SK-N-SH treated with all-trans-retinoic acid at 6 μM for 48 hours (cell line): Measurements from ENCODE around the gene FLOT2.

Experiments
- ATAC-seq: fragments of 200-7000 bp; cut with Tn5 transposase; 3 replicates; pipeline ENCODE4 v1.9.1; 2020; ENCODE audit warnings: mild to moderate bottlenecking, moderate library complexity
- ARNTL ChIP-seq: fragments of 450-650 bp; formaldehyde crosslinking; IDR thresholded peaks from 2 replicates; pipeline ENCODE4 v1.5.0; 2020; ENCODE audit warnings: low read depth, mild to moderate bottlenecking, moderate library complexity, borderline replicate concordance
- BACH2 ChIP-seq: fragments of 250-450 bp; sonication (Bioruptor Pico); IDR thresholded peaks from 2 replicates; pipeline ENCODE4 v1.9.0; 2021; ENCODE audit warnings: mild to moderate bottlenecking, borderline replicate concordance
- CSDC2 ChIP-seq: fragments of 250-450 bp; sonication (Bioruptor Pico); IDR thresholded peaks from 2 replicates; pipeline ENCODE4 v1.5.0; 2020; ENCODE audit warnings: mild to moderate bottlenecking, moderate library complexity
- ESRRG ChIP-seq: fragments of 250-450 bp; sonication (Bioruptor Pico); IDR thresholded peaks from 2 replicates; pipeline ENCODE4 v1.6.1; 2021; ENCODE audit warnings: mild to moderate bottlenecking
- ISL1 ChIP-seq: fragments of 250-450 bp; sonication (Bioruptor Pico); IDR thresholded peaks from 2 replicates; pipeline ENCODE4 v2.1.2; 2022; ENCODE audit warnings: mild to moderate bottlenecking, moderate library complexity
- OSR1 ChIP-seq: fragments of 250-450 bp; sonication (Bioruptor Pico); IDR thresholded peaks from 2 replicates; pipeline ENCODE4 v1.8.0; 2022; ENCODE audit warnings: moderate library complexity, mild to moderate bottlenecking, inconsistent platforms
- PPARA ChIP-seq: fragments of 250-450 bp; sonication (Bioruptor Pico); IDR thresholded peaks from 2 replicates; pipeline ENCODE4 v1.5.0; 2020; ENCODE audit warnings: mild to moderate bottlenecking, borderline replicate concordance
- RARB ChIP-seq: fragments of 250-450 bp; sonication (Bioruptor Pico); IDR thresholded peaks from 2 replicates; pipeline ENCODE4 v1.8.0; 2021; ENCODE audit warnings: mild to moderate bottlenecking, moderate library complexity
- SNAI2 ChIP-seq: fragments of 250-450 bp; sonication (Bioruptor Pico); IDR thresholded peaks from 2 replicates; pipeline ENCODE4 v1.5.0; 2020; ENCODE audit warnings: mild to moderate bottlenecking, moderate library complexity
- TCF4 ChIP-seq: fragments of 250-450 bp; sonication (Bioruptor Pico); IDR thresholded peaks from 2 replicates; pipeline ENCODE4 v1.8.0; 2021; ENCODE audit warnings: mild to moderate bottlenecking, moderate library complexity, borderline replicate concordance
- TOX ChIP-seq: fragments of 250-450 bp; sonication (Bioruptor Pico); IDR thresholded peaks from 2 replicates; pipeline ENCODE4 v1.8.0; 2021; ENCODE audit warnings: mild to moderate bottlenecking, moderate library complexity, borderline replicate concordance
- ZC3H10 ChIP-seq: fragments of 250-450 bp; sonication (Bioruptor Pico); IDR thresholded peaks from 2 replicates; pipeline ENCODE4 v1.5.1; 2021; ENCODE audit warnings: mild to moderate bottlenecking, moderate library complexity
- ZFP3 ChIP-seq: fragments of 250-450 bp; sonication (Bioruptor Pico); IDR thresholded peaks from 2 replicates; pipeline ENCODE4 v1.5.0; 2020; ENCODE audit warnings: mild to moderate bottlenecking, moderate library complexity
- ZFP30 ChIP-seq: fragments of 450-650 bp; formaldehyde crosslinking; IDR thresholded peaks from 2 replicates; pipeline ENCODE4 v1.5.0; 2022; ENCODE audit warnings: mild to moderate bottlenecking, moderate library complexity
- ZNF565 ChIP-seq: fragments of 450-650 bp; formaldehyde crosslinking; conservative IDR thresholded peaks from 2 replicates; pipeline ENCODE4 v1.5.0; 2020; ENCODE audit warnings: low read depth, mild to moderate bottlenecking, moderate library complexity
- ZNF70 ChIP-seq: fragments of 450-650 bp; formaldehyde crosslinking; IDR thresholded peaks from 2 replicates; pipeline ENCODE4 v1.5.0; 2020; ENCODE audit warnings: mild to moderate bottlenecking, moderate library complexity
- ZNF8 ChIP-seq: fragments of 450-650 bp; formaldehyde crosslinking; IDR thresholded peaks from 2 replicates; pipeline ENCODE4 v1.5.0; 2020; ENCODE audit warnings: mild to moderate bottlenecking, moderate library complexity
- TF ChIP-seq, protein P1 (sequence below): fragments of 250-450 bp; sonication (Bioruptor Pico); IDR thresholded peaks from 2 replicates; pipeline ENCODE4 v1.5.1; 2020; ENCODE audit warnings: low read depth, mild to moderate bottlenecking, moderate library complexity
- TF ChIP-seq, protein P2 (sequence below): fragments of 250-450 bp; sonication (Bioruptor Pico); IDR thresholded peaks from 2 replicates; pipeline ENCODE4 v1.5.0; 2020; ENCODE audit warnings: mild to moderate bottlenecking, moderate library complexity
- TF ChIP-seq, protein P3 (sequence below): fragments of 250-450 bp; sonication (Bioruptor Pico); IDR thresholded peaks from 2 replicates; pipeline ENCODE4 v1.8.0; 2020; ENCODE audit warnings: mild to moderate bottlenecking, moderate library complexity, borderline replicate concordance

The FLOT2 gene

DNA sequence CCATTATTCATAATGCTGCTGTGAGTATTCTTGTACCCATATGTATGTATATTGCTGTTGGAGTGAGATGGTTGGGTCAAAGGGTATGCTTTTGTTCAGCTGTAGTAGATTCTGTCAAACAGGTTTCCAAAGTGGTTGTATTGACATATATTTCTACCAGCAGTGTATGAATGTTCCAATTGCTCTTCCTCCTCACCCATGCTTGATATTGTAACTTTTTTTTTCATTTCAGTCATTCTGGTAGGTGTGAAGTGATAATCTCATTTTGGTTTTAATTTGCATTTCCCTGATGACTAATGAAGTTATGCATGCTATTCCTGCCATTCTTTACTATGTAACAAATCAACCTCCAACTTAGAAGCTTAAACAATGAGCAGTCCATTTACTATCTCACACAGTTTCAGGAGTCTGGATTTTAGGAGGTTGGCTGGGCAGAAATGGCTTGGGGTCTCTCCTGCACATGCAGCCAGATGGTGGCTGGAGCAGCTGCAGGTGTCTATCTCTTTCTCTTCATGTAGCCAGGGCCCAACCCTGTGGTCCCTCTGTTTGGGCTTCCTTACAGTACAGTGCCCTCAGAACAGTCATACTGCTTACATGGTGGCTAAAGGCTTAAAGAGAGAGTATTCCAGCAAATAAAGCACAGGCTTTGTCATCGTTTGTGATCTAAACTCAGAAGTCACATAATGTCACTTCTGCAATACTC, 21.5 kb downstream of the FLOT2 start:
- no peak for ATAC-seq
- TF ChIP-seq ZC3H10 = no peak

DNA sequence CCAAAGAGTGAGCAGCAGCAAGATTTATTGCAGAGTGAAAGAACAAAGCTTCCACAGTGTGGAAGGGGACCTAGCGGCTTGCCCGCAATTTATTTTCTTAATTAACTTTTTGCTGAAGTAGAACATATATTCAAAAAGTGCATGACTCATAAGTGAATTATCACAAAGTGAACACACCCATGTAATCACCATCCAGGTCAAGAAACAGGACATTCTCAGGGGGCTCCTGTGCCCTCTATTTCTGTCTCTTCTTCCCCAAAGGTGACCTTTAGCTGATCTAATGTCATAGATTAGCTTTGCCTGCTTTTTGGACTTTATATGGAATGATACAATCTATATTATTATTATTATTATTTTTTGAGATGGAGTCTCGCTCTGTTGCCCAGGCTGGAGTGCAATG, 22.8 kb downstream of the FLOT2 start:
- no peak for ATAC-seq
- TF ChIP-seq ZNF8 (CRISPR knock-in tag) (no peak), ZC3H10 (no peak), BACH2 (CRISPR knock-in tag) (no peak), CSDC2 (CRISPR knock-in tag) (no peak), ESRRG (no peak), SNAI2 (CRISPR knock-in tag) (no peak), ZFP30 (CRISPR knock-in tag) (no peak), PPARA (CRISPR knock-in tag) (no peak), OSR1 (CRISPR knock-in tag) (no peak)
- TF ChIP-seq, protein P1, sequence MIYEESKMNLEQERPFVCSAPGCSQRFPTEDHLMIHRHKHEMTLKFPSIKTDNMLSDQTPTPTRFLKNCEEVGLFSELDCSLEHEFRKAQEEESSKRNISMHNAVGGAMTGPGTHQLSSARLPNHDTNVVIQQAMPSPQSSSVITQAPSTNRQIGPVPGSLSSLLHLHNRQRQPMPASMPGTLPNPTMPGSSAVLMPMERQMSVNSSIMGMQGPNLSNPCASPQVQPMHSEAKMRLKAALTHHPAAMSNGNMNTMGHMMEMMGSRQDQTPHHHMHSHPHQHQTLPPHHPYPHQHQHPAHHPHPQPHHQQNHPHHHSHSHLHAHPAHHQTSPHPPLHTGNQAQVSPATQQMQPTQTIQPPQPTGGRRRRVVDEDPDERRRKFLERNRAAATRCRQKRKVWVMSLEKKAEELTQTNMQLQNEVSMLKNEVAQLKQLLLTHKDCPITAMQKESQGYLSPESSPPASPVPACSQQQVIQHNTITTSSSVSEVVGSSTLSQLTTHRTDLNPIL = no peak
- TF ChIP-seq, protein P2, sequence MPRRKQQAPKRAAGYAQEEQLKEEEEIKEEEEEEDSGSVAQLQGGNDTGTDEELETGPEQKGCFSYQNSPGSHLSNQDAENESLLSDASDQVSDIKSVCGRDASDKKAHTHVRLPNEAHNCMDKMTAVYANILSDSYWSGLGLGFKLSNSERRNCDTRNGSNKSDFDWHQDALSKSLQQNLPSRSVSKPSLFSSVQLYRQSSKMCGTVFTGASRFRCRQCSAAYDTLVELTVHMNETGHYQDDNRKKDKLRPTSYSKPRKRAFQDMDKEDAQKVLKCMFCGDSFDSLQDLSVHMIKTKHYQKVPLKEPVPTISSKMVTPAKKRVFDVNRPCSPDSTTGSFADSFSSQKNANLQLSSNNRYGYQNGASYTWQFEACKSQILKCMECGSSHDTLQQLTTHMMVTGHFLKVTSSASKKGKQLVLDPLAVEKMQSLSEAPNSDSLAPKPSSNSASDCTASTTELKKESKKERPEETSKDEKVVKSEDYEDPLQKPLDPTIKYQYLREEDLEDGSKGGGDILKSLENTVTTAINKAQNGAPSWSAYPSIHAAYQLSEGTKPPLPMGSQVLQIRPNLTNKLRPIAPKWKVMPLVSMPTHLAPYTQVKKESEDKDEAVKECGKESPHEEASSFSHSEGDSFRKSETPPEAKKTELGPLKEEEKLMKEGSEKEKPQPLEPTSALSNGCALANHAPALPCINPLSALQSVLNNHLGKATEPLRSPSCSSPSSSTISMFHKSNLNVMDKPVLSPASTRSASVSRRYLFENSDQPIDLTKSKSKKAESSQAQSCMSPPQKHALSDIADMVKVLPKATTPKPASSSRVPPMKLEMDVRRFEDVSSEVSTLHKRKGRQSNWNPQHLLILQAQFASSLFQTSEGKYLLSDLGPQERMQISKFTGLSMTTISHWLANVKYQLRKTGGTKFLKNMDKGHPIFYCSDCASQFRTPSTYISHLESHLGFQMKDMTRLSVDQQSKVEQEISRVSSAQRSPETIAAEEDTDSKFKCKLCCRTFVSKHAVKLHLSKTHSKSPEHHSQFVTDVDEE = no peak

DNA sequence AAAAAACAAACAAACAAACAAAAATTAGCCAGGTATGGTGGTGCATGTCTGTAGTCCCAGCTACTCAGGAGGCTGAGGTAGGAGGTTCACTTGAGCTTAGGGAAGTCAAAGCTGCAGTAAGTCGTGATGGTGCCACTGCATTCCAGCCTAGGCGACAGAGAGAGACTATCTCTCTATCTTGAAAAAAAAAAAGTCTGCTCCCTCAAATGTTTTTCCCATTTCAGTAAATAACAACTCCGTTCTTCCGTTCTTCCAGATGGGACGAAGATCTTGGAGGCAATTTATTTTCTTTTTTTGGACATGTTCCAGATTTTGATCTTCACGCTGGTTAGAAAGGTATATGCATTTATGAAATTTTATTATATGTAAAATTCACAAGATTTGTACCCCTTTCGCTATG, 23.7 kb downstream of the FLOT2 start:
- no peak for ATAC-seq
- TF ChIP-seq SNAI2 (CRISPR knock-in tag) = no peak
- TF ChIP-seq ZFP30 (CRISPR knock-in tag) = no peak
- no peak for TF ChIP-seq ZNF70 (CRISPR knock-in tag)
- no peak for TF ChIP-seq RARB (CRISPR knock-in tag)
- TF ChIP-seq BACH2 (CRISPR knock-in tag) = no peak
- TF ChIP-seq OSR1 (CRISPR knock-in tag) = no peak
- no peak for TF ChIP-seq ZC3H10
- TF ChIP-seq ISL1 (CRISPR knock-in tag) = no peak
- TF ChIP-seq, protein P2 = no peak
- TF ChIP-seq ZFP3 = no peak
- no peak for TF ChIP-seq CSDC2 (CRISPR knock-in tag)

DNA sequence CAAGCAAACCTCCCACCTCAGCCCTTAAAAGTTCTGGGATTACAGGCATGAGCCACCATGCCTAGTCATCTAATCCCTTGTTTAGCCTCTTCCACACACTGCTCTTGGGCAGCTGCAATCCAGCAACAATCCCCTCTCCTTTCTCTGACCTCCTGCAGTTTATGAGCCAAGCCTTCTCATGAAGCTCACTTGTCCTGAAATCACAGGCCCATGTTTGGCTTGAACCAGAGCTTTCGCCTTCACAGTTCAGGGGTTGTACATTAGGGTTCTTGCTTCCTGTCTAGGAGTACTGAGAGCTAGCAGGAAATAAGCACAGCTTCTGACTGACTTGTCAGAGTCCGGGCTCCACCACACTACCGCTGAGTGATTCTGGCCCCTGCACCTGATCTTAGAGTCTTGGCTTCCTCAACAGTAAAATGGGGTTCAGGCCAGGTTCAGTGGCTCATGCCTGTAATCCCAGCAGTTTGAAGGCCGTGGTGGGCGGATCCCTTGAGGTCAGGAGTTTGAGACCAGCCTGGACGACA, 26.4 kb downstream of the FLOT2 start:
- no peak for TF ChIP-seq CSDC2 (CRISPR knock-in tag)
- no peak for ATAC-seq

DNA sequence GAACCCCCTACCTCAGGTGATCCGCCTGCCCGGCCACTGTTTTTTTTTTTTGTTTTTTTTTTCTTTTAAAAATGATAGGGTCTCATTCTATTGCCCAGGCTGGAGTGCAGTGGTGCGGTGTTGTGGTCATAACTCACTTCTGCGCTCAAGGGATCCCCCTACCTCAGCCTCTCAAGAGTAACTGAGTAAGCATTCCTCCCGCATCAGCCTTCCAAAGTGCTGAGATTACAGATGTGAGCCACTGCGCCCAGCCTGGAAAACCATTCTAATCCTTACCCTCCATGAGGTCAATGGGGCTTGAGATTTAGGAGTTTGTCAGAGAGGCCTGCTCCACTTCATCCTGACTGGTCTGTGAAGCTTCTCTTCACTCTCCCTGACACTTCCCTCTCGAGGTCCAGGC, 30.3 kb downstream of the FLOT2 start:
- ATAC-seq = no peak

DNA sequence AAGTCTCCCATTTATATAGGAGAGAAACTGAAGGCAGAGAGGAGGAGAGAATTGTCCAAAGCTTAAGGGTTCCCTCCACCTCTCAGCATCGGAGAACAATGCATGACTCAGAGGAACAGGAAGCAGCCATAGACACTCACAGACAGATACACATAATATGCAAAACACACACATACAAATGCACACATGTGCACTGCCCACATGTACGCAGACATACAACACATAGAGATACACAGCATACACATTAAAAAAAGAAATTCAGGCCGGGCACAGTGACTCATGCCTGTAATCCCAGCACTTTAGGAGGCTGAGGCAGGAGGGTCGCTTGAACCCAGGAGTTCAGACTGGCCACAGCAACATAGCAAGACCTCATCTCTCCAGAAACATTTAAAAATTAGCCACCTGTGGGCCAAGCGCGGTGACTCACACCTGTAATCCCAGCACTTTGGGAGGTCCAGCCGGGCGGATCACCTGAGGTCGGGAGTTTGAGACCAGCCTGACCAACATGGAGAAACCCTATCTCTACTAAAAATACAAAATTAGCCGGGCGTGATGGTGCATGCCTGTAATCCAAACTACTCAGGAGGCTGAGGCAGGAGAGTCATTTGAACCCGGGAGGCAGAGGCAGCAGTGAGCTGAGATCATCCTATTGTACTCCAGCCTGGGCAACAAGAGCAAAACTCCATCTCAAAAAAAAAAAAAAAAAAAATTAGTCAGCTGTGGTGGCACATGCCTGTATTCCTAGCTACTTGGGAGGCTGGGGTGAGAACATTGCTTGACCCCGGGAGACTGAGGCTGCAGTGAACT, 31.4 kb downstream of the FLOT2 start:
- no peak for ATAC-seq
- TF ChIP-seq OSR1 (CRISPR knock-in tag) = no peak
- no peak for TF ChIP-seq TOX (CRISPR knock-in tag)
- TF ChIP-seq ARNTL = no peak
- no peak for TF ChIP-seq CSDC2 (CRISPR knock-in tag)
- TF ChIP-seq, protein P1 = no peak
- TF ChIP-seq ZNF8 (CRISPR knock-in tag) = no peak
- TF ChIP-seq, protein P3, sequence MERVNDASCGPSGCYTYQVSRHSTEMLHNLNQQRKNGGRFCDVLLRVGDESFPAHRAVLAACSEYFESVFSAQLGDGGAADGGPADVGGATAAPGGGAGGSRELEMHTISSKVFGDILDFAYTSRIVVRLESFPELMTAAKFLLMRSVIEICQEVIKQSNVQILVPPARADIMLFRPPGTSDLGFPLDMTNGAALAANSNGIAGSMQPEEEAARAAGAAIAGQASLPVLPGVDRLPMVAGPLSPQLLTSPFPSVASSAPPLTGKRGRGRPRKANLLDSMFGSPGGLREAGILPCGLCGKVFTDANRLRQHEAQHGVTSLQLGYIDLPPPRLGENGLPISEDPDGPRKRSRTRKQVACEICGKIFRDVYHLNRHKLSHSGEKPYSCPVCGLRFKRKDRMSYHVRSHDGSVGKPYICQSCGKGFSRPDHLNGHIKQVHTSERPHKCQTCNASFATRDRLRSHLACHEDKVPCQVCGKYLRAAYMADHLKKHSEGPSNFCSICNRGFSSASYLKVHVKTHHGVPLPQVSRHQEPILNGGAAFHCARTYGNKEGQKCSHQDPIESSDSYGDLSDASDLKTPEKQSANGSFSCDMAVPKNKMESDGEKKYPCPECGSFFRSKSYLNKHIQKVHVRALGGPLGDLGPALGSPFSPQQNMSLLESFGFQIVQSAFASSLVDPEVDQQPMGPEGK (CRISPR knock-in tag) = no peak
- no peak for TF ChIP-seq PPARA (CRISPR knock-in tag)
- no peak for TF ChIP-seq ZC3H10
- TF ChIP-seq RARB (CRISPR knock-in tag) = no peak
- TF ChIP-seq SNAI2 (CRISPR knock-in tag) = no peak
- TF ChIP-seq ESRRG = no peak
- no peak for TF ChIP-seq TCF4 (CRISPR knock-in tag)

More for the DNA sequence above, 30.3 kb downstream of the FLOT2 start:
- no peak for TF ChIP-seq TCF4 (CRISPR knock-in tag)
- TF ChIP-seq OSR1 (CRISPR knock-in tag) = no peak
- TF ChIP-seq ZNF8 (CRISPR knock-in tag) = no peak
- TF ChIP-seq TOX (CRISPR knock-in tag) = no peak
- no peak for TF ChIP-seq ZNF565 (CRISPR knock-in tag)
